GM12875 (cell line): Measurements from ENCODE around the gene ACAP2.

Source experiments
- H3K4me3 ChIP-seq: one replicate; pipeline ENCODE4 v1.5.1; 2011; ENCODE audit warnings: low read depth, low read length, control low read depth
- CTCF ChIP-seq: IDR thresholded peaks from 2 replicates; pipeline ENCODE4 v1.5.1; 2011; ENCODE audit warnings: low read depth, mild to moderate bottlenecking, control low read depth, inconsistent platforms, low read length, moderate library complexity, borderline replicate concordance; ENCODE audit not compliant: insufficient read depth

Gene ACAP2

GRCh38 chr3:195443391-195443989 lies 670 bp upstream of the ACAP2 start:
- H3K4me3 ChIP-seq, result peak overlapping the region; percentile 30
- TF ChIP-seq CTCF, result no peak

GRCh38 chr3:195441992-195442572 lies 738 bp downstream of the ACAP2 start:
- no peak for TF ChIP-seq CTCF
- H3K4me3 ChIP-seq, result peak overlapping the region; percentile 98

- peak overlapping the region; percentile 98 for H3K4me3 ChIP-seq
- TF ChIP-seq CTCF, result no peak
These were observed 1.3 kb downstream of the ACAP2 start for GRCh38 chr3:195441476-195441991.

DNA sequence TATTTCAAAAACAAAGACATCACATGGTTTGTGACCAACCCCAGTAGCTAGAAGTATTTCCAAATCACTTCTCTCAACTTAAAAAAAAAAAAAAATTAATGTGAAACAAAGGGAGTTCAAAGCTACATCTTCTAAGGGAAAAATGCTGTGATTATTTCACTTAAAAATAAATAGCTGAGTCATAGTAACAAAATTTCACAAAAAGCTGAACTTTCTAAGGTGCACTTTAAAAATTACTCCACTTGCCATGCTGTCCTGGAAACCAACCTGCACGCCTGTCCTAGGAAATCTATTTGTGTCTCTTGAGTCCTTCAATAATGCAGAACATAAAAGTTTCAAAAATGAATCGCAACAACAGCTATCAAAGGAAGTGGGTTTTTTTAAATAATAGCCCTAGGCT lies 1.8 kb downstream of the ACAP2 start:
- no peak for TF ChIP-seq CTCF

DNA sequence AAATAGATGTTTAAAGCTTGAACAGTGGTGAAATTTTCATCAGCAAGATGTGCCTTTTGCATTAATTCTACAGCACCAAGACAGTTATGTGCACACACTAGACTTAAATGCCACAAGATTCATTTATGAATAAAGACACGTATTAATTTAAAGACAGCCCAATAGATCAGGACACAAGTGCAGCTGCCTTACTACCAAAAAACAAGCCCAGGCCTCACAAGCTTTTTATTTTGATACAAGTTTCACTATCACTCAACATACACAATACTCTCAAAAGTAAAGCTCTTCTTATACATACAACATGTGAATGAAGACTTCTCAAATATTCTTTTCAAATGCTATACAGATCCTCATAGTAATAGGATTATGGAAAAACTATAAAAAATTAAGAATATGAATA lies 2.4 kb downstream of the ACAP2 start:
- H3K4me3 ChIP-seq, result no peak overlapping the region
- TF ChIP-seq CTCF, result no peak

More for the DNA sequence above, 1.8 kb downstream of the ACAP2 start:
- peak overlapping the region; percentile 98 for H3K4me3 ChIP-seq

- no peak for TF ChIP-seq CTCF
- H3K4me3 ChIP-seq, result no peak overlapping the region
These were observed 4.4 kb downstream of the ACAP2 start for GRCh38 chr3:195438371-195438770.

- TF ChIP-seq CTCF, result no peak
- H3K4me3 ChIP-seq, result no peak overlapping the region
These were observed 17.0 kb downstream of the ACAP2 start for GRCh38 chr3:195425849-195426248.
